ENCODE results near the gene ANKUB1.

The ANKUB1 gene

DNA sequence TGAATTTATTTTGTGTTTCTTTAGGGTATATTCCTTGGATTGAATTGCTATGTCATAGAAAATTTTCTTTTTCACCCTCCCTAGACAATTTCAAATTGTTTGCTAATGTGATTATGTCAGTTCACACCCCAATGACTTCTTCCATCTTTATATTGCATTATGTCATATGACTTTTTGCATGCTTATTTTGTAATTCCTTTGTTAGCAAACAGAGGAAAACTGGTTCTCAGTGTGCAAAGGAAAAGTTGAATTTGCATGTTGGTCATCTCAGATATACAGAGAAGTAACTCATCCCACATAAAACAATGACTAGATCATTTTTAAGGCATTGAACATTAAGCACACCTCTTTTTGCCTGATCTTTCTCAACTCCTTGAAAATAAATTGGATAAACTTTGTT is 17.3 kb upstream of the ANKUB1 start:
- DNase-seq (ENCODE audit: low read depth in 3 of 3, low spot score in 1 of 3), result no peak

DNA sequence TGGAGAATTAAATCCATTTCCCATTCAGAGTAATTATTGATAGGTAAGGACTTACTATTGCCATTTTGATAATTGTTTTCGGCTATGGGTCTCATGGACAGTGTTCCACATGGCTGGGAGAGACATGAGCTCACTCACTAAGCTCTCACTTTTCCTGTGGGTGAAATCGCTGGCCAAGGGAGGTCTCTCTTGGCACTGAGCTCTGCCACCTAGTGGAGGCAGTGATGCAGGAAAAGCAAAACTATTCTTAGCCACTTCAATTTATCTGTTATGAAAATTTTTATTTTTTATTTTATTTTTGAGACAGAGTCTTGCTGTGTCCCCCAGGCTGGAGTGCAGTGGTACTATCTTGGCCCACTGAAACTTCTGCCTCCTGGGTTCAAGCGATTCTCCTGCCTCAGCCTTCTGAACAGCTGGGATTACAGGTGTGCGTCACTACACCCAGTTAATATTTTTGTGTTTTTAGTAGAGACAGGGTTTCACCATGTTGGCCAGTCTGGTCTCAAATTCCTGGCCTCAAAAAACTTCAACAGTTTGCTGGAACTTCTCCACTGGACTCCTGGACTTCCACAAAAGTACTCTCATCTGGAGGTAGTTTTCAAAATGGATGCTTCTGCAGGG is 16.0 kb upstream of the ANKUB1 start:
- peak in 1 of 3 donors; percentile 13 for DNase-seq (ENCODE audit: low read depth in 3 of 3, low spot score in 1 of 3)

DNA sequence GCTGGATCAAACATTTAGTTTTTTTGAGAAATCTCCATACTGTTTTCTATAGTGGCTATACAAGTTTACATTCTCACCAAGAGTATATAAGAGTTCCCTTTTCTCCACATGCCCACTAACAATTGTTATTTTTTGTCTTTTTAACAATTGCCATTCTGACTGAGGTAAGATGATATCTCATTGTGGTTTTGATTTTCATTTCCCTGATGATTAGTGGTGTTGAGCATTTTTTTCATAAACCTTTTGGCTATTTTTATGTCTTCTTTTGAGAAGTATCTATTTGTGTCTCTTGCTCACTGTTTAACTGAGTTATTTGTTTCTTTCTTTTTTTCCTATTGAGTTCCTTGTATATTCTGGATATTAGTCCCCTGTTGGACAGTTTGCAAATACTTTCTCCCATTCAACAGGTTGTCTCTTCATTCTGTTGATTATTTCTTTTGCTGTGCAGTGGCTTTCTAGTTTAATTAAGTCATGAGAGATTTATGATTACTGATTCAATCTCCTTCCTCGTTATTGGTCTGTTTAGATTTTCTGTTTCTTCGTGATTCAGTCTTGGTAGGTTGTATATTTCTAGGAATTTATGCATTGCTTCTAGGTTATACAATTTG is 13.9 kb upstream of the ANKUB1 start:
- DNase-seq (ENCODE audit: low read depth in 3 of 3, low spot score in 1 of 3), result no peak

DNA sequence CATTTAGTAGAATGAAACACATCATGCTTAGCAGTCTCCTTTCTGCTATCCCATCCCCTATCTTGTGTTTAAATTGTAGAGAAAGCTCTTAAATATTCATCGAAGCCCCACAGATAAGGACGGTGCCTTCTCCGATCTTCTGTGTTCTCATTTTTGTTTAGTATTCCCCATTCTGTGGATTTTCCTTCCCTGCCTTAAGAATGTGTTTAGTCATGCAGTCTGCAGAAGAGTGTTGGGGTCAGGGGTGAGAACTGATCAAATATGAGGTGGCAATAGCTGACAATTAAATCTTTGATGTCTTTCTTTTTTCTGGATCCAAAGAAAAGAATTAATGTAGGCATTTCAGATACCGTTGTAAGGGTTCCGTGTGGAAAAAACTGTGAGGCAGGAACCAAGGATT is 9.3 kb upstream of the ANKUB1 start:
- no peak for DNase-seq (ENCODE audit: low read depth in 3 of 3, low spot score in 1 of 3)

DNA sequence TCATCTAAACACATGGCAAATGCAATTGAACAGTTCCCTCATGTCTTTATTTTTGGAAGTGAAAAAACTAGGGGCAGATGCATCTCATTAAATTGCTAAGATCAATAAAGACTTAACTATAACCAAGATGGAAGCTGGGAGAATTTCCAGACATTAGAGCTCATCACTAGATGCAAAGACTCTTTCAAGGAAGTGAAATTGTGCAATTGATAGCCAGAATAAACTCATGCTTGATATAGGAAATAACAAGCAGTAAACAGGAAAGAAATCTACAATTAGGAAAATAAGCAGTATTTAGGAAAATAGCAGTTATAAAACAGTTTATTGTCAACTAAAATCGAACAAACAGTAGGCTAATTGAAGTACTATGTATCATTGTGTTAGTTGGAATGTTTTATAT is 8.8 kb upstream of the ANKUB1 start:
- DNase-seq (ENCODE audit: low read depth in 3 of 3, low spot score in 1 of 3), result no peak

DNA sequence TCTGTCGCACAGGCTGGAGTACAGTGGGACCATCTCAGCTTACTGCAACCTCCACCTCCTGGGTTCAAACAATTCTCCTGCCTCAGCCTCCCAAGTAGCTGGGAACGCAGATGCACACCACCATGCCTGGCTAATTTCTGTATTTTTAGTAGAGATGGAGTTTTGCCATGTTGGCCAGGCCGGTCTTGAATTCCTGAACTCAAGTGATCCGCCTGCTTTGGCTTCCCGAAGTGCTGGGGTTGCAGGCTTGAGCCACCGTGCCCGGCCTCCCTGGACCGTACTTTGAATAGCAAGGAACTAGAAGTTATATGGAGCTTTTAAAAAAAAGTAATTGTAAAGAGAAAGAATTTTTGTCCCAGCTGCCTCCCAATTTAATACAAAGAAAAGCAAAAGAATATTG is 8.3 kb upstream of the ANKUB1 start:
- DNase-seq (ENCODE audit: low read depth in 3 of 3, low spot score in 1 of 3), result no peak

DNA sequence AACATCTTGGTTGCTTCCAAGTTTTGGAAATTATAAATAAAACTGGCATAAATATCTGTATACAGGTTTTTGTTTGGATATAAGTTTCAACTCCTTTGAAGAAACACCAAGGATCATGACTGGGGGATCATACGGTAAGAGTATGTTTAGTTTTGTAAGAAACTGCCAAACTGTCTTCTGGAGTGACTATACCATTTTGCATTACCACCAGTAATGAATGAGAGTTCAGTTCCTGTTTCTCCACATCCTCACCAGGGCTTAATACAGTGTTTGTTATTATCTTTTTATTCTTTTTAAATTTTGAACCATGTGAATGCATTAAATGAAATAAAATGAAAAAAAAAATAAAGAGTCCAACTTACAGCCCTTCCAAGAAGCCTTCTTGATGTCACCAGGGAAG is 3.7 kb upstream of the ANKUB1 start:
- no peak for DNase-seq (ENCODE audit: low read depth in 3 of 3, low spot score in 1 of 3)

DNA sequence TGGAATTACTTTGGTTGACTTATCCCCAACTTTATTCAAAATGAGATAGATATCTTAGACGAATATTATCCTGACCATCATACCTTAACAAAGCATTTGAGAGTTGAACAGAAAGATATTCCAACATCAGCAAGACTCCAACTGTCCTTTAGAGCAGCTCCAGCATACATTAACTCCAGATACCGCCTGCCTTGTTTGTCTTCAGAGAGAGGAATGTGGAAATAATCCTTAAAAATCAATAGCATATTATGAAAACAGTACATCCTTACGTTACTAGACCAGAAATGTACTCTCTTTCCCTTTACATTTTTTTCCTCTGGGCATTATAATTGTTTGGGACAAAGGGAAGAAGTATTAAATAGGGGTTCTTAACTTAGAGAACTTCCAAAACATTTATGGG is 1.7 kb downstream of the ANKUB1 start:
- no peak for DNase-seq (ENCODE audit: low read depth in 3 of 3, low spot score in 1 of 3)

DNA sequence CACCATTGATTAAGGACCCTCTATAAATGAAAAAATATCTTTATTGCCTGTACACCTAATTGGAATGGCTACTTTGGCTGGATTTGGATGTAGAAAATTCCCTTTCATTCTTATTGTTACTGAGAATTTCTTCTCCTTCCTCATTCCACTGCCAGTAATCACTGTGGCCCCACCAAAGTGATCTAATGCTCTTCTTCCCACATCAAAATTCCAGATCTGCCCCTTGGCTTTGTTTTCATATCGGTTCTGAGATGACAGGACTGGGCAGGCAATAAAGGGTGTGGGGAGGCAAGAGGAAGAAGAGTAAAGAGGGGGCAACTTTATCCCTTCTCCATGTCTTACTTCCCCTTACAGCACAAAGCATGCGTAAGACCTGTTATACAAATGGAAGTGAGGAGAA is 2.1 kb downstream of the ANKUB1 start:
- DNase-seq (ENCODE audit: low read depth in 3 of 3, low spot score in 1 of 3), result no peak

DNA sequence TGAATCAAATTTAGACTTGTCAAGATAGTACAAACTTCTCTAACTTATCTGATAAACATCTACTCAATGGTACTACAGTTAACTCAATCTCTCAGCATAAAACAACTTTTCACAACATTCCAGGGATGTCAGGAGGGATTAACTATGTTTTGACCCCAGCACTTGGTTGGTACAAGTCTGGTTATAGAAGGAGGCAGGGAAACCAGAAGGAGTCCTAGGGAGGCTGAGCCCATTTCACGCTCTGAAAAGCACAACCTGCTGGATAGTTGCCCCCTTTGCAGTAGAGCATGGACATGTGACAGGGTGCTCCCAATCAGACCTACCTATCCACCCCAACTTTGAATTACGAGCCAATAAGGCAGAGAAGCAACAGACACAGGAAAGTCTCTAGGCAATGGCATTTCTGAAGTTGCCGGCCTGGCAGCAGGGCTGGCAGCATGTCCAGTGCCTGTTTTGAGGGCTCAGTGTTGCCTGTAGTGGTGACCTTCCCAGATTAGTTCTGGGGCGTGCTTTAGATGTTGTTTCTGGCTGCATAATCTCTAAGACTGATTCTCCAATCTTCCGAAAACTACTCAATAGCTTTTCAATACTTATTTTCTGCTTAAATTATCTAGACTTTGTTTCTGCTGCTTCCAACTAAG is 8.2 kb downstream of the ANKUB1 start:
- DNase-seq (ENCODE audit: low read depth in 3 of 3, low spot score in 1 of 3), result no peak

DNA sequence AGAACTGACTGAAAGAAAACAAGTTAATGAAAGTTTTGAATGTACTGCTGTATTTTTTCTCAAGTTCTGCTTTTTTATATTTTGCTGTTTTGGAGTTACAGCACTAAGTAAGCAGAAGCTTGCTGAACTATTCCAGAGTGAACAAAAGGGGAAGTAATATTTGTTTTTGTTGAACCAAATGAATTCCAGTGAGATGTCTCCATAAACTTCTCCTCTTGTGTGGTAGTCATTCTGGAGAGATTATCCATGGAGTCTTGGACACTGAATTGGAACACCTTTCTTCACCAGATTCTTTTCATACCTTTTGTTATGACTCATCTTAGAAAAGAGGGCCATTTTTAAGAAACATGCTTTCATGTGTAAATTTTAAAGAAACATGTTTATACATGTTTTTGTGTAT is 8.8 kb downstream of the ANKUB1 start:
- DNase-seq (ENCODE audit: low read depth in 3 of 3, low spot score in 1 of 3), result no peak

DNA sequence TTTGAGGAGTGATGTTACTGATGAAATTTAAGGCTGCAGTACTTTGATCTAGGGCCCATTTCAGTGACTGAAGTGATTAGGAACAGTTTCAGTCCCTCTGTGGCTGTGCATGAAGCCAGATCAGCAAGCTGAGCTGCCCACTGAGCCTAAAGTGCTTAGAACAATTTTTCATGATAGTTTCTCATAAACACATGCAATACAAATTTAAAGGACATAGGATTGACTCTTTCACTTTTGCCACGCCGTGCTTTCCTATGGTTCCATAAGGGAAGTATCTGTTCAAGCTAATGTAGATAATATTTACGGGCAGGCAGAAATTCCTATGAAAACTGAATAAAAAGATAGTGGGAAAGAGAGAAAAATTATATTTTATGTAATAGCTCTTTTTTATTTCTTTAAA is 10.6 kb downstream of the ANKUB1 start:
- no peak for DNase-seq (ENCODE audit: low read depth in 3 of 3, low spot score in 1 of 3)

DNA sequence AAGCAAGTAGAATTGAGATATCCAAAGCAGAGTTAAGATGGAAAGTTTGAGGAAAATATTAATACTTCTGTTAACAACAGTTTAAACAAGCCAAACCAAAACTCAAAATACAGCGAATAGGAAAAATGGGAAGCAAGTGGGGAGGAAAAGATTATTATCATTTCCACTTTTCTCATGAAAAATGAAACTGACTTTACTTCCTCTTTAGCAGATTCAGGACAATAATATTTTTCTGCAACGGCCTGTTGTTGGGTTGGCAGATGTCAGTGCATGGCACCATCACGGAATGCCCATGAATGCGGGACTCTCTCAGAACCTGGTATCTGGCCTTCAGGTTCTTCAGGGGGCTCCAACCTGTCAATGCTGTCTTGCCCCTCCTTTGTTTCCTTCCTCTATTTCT is 11.1 kb downstream of the ANKUB1 start:
- DNase-seq (ENCODE audit: low read depth in 3 of 3, low spot score in 1 of 3), result no peak

DNA sequence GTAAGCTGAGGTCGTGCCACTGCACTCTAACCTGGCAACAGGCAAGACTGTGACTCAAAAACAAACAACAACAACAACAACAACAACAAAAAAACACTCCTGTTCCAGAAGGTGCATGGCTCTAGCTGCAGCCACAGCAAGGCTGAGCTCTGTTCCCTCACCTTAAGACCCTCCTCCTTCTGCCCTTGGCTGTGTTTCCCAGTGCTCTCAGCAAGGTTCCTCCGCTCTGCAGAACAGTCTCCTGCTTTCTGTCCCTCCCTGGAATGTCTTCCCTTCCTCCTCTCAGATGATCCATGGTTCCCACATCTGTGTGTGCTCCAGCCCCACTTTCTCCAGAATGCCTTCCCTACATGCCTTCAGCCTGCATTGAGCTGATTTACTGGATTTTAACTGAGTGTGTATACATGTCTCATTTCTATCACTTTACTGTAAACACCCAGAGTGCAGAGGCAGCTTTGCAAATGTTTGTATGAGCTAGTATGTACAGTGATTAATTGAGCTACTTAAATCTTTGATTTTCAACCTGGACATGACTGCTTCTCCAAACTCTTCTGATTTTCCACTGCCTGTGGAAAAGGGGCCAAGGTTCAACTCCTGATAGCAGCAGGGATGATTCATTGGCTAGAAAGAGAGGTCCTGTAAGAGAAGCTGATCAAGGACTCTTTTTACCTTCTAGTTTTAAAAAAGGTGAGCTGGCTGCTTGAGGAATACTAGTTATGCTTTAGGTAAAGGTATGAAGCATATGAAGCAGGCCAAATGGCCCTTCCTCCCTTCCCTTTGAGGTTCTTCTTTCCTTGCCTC is 14.7 kb downstream of the ANKUB1 start:
- no peak for DNase-seq (ENCODE audit: low read depth in 3 of 3, low spot score in 1 of 3)

DNA sequence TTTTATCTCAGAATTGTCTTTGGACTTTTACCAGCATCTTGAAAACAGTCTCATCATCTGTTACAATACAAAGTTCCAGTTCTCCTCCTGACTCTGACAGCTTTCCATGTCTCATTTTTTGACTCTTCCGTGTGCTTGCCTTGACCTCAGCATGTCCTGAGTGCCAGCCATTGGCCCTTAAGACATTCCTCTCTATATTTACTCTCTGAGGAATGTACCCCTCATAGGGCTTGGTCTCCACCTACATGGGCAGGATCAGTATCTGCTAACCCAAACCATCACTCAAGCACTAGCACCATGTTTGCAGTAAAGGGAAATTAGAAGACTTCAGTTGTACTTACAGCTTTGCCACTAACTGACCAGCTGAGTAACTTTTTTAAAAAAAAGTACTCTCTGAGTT is 16.2 kb downstream of the ANKUB1 start:
- no peak for DNase-seq (ENCODE audit: low read depth in 3 of 3, low spot score in 1 of 3)

DNA sequence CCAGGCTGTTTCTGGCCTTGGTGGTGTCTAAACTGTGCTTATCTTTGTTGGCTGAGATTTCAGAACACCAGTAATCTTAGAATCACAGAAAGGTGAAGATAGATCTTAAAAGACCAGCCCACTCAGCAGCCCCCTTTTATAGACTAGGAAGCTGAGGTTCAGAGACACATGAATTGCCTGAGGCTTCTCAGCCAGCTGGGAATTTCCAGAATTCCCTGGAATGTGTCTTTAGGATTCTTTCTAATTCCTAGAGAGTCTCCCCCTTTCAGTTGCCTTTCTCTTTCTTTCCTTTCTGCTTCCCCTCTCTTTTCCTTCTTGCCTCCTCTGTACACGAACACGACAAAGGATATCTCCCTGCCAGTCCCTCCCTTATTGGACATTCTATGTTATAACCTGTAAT is 19.5 kb downstream of the ANKUB1 start:
- DNase-seq (ENCODE audit: low read depth in 3 of 3, low spot score in 1 of 3), result no peak

DNA sequence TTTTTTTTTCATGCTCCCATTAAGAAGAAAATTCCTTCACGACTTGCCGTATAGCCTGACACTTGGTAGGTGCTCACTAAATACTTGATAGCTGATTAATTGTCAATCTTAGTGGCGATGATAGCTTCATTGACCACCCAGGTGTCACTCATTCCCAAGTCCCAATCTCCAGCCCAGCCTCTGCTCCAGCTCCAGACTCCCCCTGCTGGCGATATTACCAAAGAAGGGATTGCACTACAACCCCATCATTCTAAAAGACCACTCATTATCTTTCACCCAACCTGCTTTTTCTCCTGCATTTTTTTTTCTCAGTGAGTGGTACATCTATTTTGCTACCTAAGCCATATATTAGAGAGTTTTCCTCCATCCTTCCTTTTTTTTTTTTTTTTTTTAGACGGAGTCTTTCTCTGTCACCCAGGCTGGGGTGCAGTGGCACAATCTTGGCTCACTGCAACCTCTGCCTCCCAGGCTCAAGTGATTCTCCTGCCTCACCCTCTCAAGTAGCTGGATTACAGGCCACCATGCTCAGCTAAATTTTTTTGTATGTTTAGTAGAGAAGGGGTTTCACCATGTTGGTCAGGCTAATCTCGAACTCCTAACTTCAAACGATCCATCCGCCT is 20.6 kb downstream of the ANKUB1 start:
- peak in 1 of 3 donors; percentile 5 for DNase-seq (ENCODE audit: low read depth in 3 of 3, low spot score in 1 of 3)

DNA sequence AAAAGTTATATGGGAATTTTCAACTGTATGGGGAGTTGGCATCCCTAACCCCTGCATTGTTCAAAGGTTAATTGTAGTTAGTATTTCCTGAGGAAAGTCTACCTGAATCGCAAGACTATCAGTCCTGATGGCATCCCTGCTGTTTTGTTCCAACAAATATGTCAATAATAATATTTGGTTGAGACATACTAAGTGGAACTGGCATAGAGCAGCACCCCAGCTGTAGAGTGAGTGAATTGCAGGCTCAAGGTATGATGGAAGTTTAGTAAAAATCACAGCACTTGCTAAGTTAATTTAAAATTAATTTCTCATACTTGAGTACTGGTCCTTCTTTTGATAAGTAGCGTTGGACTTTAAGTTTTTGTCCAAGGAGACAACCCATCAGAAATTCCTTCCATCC is 22.1 kb downstream of the ANKUB1 start:
- no peak for DNase-seq (ENCODE audit: low read depth in 3 of 3, low spot score in 1 of 3)

DNA sequence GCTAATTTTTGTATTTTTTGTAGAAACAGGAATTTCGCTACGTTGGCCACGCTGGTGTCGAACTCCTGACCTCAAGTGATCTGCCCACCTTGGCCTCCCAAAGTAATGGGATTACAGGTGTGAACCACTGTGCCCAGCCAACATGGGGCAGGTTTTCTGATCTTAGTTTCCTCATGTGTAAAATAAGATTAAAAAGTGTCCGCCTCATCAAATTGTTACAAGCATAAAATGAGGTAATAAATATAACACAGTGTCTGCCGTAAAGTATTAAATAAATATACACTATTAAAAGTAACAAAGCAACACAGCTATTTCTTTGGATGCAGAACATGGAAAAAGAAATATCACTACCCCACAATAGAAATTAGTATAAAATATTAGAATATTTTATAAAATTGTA is 23.6 kb downstream of the ANKUB1 start:
- no peak for DNase-seq (ENCODE audit: low read depth in 3 of 3, low spot score in 1 of 3)

DNA sequence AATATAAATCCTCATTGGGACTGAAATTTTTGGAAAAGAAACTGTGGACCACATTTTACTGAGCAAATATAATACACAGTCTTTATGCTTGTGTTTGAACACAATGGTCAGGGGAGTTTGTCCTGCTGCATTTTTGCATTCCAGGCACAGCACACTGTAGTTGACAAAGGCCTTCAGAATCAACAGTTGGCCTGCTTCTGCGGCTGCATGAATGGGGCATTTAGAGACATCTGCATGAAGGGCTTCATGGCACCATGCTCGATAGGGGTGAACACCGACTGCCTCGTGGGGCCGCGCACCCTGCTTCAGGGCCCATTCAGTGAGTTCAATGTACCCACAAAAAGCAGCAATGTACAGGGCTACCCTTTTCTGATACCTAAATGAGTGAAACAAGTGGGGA is 24.6 kb downstream of the ANKUB1 start:
- no peak for DNase-seq (ENCODE audit: low read depth in 3 of 3, low spot score in 1 of 3)

DNA sequence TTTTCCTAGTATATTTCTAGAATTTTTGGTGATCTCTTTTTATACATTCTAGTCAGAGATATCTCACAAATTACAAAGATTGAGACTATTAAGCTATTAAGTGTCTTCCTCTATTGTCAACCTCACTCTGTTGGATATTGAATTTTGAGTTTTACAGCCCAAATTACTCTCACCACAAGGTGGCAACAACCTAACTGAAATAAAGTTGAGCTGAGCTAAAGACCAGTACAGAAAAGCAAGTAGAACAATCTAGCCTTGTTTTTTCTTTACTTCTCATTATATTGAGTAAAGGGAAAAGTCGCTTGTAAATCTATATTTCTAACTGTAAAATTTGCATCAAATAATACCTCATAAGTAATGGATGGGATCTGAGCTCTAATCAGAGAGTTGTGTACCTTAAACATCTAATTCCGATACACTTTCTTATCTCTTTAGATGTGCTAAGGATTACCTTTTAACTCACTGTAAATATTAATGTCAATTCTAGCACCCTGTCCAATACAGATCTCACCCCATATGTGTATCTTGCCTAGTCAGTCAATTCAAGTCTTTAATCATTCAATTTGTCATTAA is 26.5 kb downstream of the ANKUB1 start:
- no peak for DNase-seq (ENCODE audit: low read depth in 3 of 3, low spot score in 1 of 3)

Data from stimulated activated CD4-positive, alpha-beta T cell treated with anti-CD3 and anti-CD28 coated beads, TNF-alpha, amount 100 ng/mL, for 1 hour (primary cell).